ENCODE measurements around the gene NEURL2. TPM values are rescaled to one million over a fixed set of nuclear protein-coding genes. Genes with fewer than 3 reads are reported as not detected.

NEURL2 gene
- total RNA-seq, 2 donors from 2014 or later, result 19.7 to 78.7 TPM

GRCh38 chr20:45857882-45858216 is 33.2 kb downstream of the NEURL2 start:
- peaks cover 28 to 40% of the 10 kb centered on the region in 2 donors for H3K4me1 ChIP-seq (ENCODE audit: control insufficient read depth in 1 of 2, low read depth in 2 of 2)

GRCh38 chr20:45857114-45857881 is 33.7 kb downstream of the NEURL2 start, which contains the start of the genes ACOT8 and ZSWIM3:
Gene ACOT8, minus strand, starts transcription at chr20:45857392. Its CDS starts 77 bp downstream, at chr20:45857315.
Gene ZSWIM3, plus strand, starts transcription at chr20:45857614. Its CDS starts 212 bp downstream, at chr20:45857826.
- H3K4me3 ChIP-seq, result peak within 1 kb of the TSS; percentile 97
- H3K9me3 ChIP-seq, result no peaks in the 10 kb centered on the region
- no peak for TF ChIP-seq CTCF (IDR thresholded peaks at IDR 0.05)
- H3K4me1 ChIP-seq (ENCODE audit: control insufficient read depth in 1 of 2, low read depth in 2 of 2), result peaks cover 28 to 40% of the 10 kb centered on the region in 2 donors
- DNase-seq (ENCODE audit: low spot score) (peak; percentile 100), ATAC-seq (ENCODE audit: insufficient number of reproducible peaks, low FRiP score, low read depth) (peak; percentile 100)
- no peaks in the 10 kb centered on the region for H3K27me3 ChIP-seq (replicated peaks; ENCODE audit: insufficient read depth)
- H3K27ac ChIP-seq, result peak within 1 kb of the TSS; percentile 70 to 81
- peaks cover 5% of the 10 kb centered on the region for H3K36me3 ChIP-seq

More at GRCh38 chr20:45857882-45858216, 33.2 kb downstream of the NEURL2 start:
- Histone ChIP-seq H3K4me3 (peak overlapping the region; percentile 97), H3K9me3 (no peaks in the 10 kb centered on the region), H3K27ac (peak overlapping the region; percentile 67 to 81), H3K27me3 (replicated peaks; ENCODE audit: insufficient read depth) (no peaks in the 10 kb centered on the region), H3K36me3 (peaks cover 5% of the 10 kb centered on the region)
- no peak for DNase-seq (ENCODE audit: low spot score)
- no peak for TF ChIP-seq CTCF (IDR thresholded peaks at IDR 0.05)
- no peak for ATAC-seq (ENCODE audit: insufficient number of reproducible peaks, low FRiP score, low read depth)

- Histone ChIP-seq H3K4me3 (no peak overlapping the region), H3K36me3 (peaks cover 8% of the 10 kb centered on the region), H3K9me3 (no peaks in the 10 kb centered on the region), H3K27me3 (replicated peaks; ENCODE audit: insufficient read depth) (no peaks in the 10 kb centered on the region), H3K4me1 (ENCODE audit: control insufficient read depth in 1 of 2, low read depth in 2 of 2) (peaks cover 28 to 39% of the 10 kb centered on the region in 2 donors), H3K27ac (no peak overlapping the region)
- DNase-seq (ENCODE audit: low spot score) (no peak), ATAC-seq (ENCODE audit: insufficient number of reproducible peaks, low FRiP score, low read depth) (no peak)
- no peak for TF ChIP-seq CTCF (IDR thresholded peaks at IDR 0.05)
Measured at GRCh38 chr20:45853484-45853883, 37.5 kb downstream of the NEURL2 start.

- peaks cover 14% of the 10 kb centered on the region for H3K36me3 ChIP-seq
- DNase-seq (ENCODE audit: low spot score), result no peak
- H3K27me3 ChIP-seq (replicated peaks; ENCODE audit: insufficient read depth), result no peaks in the 10 kb centered on the region
- no peak for ATAC-seq (ENCODE audit: insufficient number of reproducible peaks, low FRiP score, low read depth)
- TF ChIP-seq CTCF (IDR thresholded peaks at IDR 0.05), result no peak
- no peaks in the 10 kb centered on the region for H3K9me3 ChIP-seq
- no peak overlapping the region for H3K4me3 ChIP-seq
- no peak overlapping the region for H3K27ac ChIP-seq
- H3K4me1 ChIP-seq (ENCODE audit: control insufficient read depth in 1 of 2, low read depth in 2 of 2), result peaks cover 23 to 33% of the 10 kb centered on the region in 2 donors
Measured at GRCh38 chr20:45852326-45852725, 38.7 kb downstream of the NEURL2 start.

GRCh38 chr20:45851501-45851900 is 39.5 kb downstream of the NEURL2 start:
- no peak for TF ChIP-seq CTCF (IDR thresholded peaks at IDR 0.05)
- DNase-seq (ENCODE audit: low spot score), result no peak
- H3K27me3 ChIP-seq (replicated peaks; ENCODE audit: insufficient read depth), result no peaks in the 10 kb centered on the region
- no peak for ATAC-seq (ENCODE audit: insufficient number of reproducible peaks, low FRiP score, low read depth)
- H3K36me3 ChIP-seq, result peaks cover 18% of the 10 kb centered on the region
- H3K4me1 ChIP-seq (ENCODE audit: control insufficient read depth in 1 of 2, low read depth in 2 of 2), result peaks cover 20 to 31% of the 10 kb centered on the region in 2 donors
- no peak overlapping the region for H3K27ac ChIP-seq
- H3K9me3 ChIP-seq, result no peaks in the 10 kb centered on the region
- no peak overlapping the region for H3K4me3 ChIP-seq

Data from thoracic aorta (tissue), 2 donors.